Endothelial cell of umbilical vein (primary cell): ENCODE measurements around the gene ZNF587. TPM values are rescaled to one million over a fixed set of nuclear protein-coding genes. Genes with fewer than 3 reads are reported as not detected.

Experiments
- BruUV-seq: library from RNA; stranded (reverse); fragments of 400-500 nt; replicated peaks from 2 replicates; lab custom pipeline; 2021; lab: Mats Ljungman, UMichigan
- CTCF ChIA-PET: fragments of 300-600, 350-600 bp; sonication (Branson Sonifier 250); formaldehyde crosslinking; loops from one replicate; lab custom pipeline; 2021; ENCODE audit warnings: antibody characterized with exemption, inconsistent platforms; lab: Charles Lee
- POLR2A ChIA-PET: fragments of 300-600, 350-600 bp; sonication (Branson Sonifier 250); formaldehyde crosslinking; loops from one replicate; lab custom pipeline; 2021; ENCODE audit warnings: antibody characterized with exemption, inconsistent platforms; lab: Charles Lee
- DNase-seq: peaks from one replicate; pipeline ENCODE4 v3.0.0-alpha.2; 2011; ENCODE audit warnings: low read depth, low spot score
- FAIRE-seq: peaks from 2 replicates; lab custom pipeline; 2011; peaks lifted over from hg19 to GRCh38; lab: Jason Lieb, UNC
- H2AFZ ChIP-seq: 2 replicates; pipeline ENCODE4 v1.6.0; 2012; ENCODE audit warnings: low read depth, low read length, control low read depth, inconsistent platforms
- H3K27ac ChIP-seq: 2 replicates; pipeline ENCODE4 v1.5.1; 2011; ENCODE audit warnings: low read depth, mild to moderate bottlenecking, control low read depth, low read length, moderate library complexity; ENCODE audit not compliant: insufficient read depth
- H3K27me3 ChIP-seq, 2 experiments: 2 replicates each; pipeline versions ENCODE4 v1.6.0 to v1.6.1; 2011; ENCODE audit warnings: low read length in 2 of 2, mixed read lengths in 1 of 2; ENCODE audit not compliant: control insufficient read depth in 2 of 2, insufficient read depth in 2 of 2
- H3K36me3 ChIP-seq, 2 experiments: 2 replicates in 1 of 2; 3 replicates in 1 of 2; pipeline ENCODE4 v1.5.1; 2011; ENCODE audit warnings: low read length in 2 of 2, mild to moderate bottlenecking in 1 of 2, moderate library complexity in 1 of 2; ENCODE audit not compliant: control insufficient read depth in 2 of 2, insufficient read depth in 2 of 2; ENCODE audit errors: extremely low read depth in 1 of 2
- H3K4me1 ChIP-seq: 3 replicates; pipeline ENCODE4 v1.5.1; 2011; ENCODE audit warnings: mild to moderate bottlenecking, low read length; ENCODE audit not compliant: control insufficient read depth, insufficient read depth; ENCODE audit errors: extremely low read depth
- H3K4me2 ChIP-seq: 2 replicates; pipeline ENCODE4 v1.6.1; 2011; ENCODE audit warnings: low read length, control low read depth, mixed read lengths; ENCODE audit not compliant: insufficient read depth
- H3K4me3 ChIP-seq, 3 experiments: fragments of 200-600 bp in 1 of 3; sonication (generic), shearing (Covaris generic) in 1 of 3; replicated peaks in 1 of 3; 2 replicates each; pipeline ENCODE4 v1.5.1; 2011 to 2016; ENCODE audit warnings: control low read depth in 3 of 3, low read length in 3 of 3, mild to moderate bottlenecking in 2 of 3, inconsistent platforms in 1 of 3, low read depth in 1 of 3, moderate library complexity in 1 of 3; ENCODE audit not compliant: insufficient read depth in 1 of 3
- H3K79me2 ChIP-seq: 2 replicates; pipeline ENCODE4 v1.6.0; 2012; ENCODE audit warnings: low read length, inconsistent platforms; ENCODE audit not compliant: control insufficient read depth, insufficient read depth
- H3K9ac ChIP-seq: replicated peaks from 2 replicates; pipeline ENCODE3; 2011; ENCODE audit warnings: low read length, control low read depth; ENCODE audit not compliant: insufficient read depth; ENCODE audit errors: extremely low read depth
- H3K9me1 ChIP-seq: replicated peaks from 3 replicates; pipeline ENCODE4 v1.6.0; 2011; ENCODE audit warnings: mild to moderate bottlenecking, low read length; ENCODE audit not compliant: control insufficient read depth, insufficient read depth; ENCODE audit errors: extremely low read depth
- H3K9me3 ChIP-seq: replicated peaks from 2 replicates; pipeline ENCODE4 v1.5.1; 2012; ENCODE audit warnings: low read length, inconsistent platforms; ENCODE audit not compliant: control insufficient read depth, insufficient read depth
- H4K20me1 ChIP-seq: replicated peaks from 2 replicates; pipeline ENCODE3; 2011; ENCODE audit warnings: mild to moderate bottlenecking, low read length; ENCODE audit not compliant: control insufficient read depth, insufficient read depth; ENCODE audit errors: extremely low read depth
- GATA2 ChIP-seq: IDR thresholded peaks from 2 replicates; pipeline ENCODE4 v1.7.0; 2011; ENCODE audit warnings: low read depth, mild to moderate bottlenecking, moderate library complexity, mixed read lengths, low read length; ENCODE audit not compliant: insufficient read length, insufficient read depth
- JUN ChIP-seq: IDR thresholded peaks from 2 replicates; pipeline ENCODE4 v1.6.1; 2011; ENCODE audit warnings: borderline replicate concordance, low read depth; ENCODE audit not compliant: insufficient read length, insufficient read depth
- POLR2A ChIP-seq: IDR thresholded peaks from 2 replicates; pipeline ENCODE4 v1.6.1; 2012; ENCODE audit warnings: low read depth, mild to moderate bottlenecking, control low read depth, low read length
- dilution Hi-C: fragments of 300-500 bp; cut with MboI; formaldehyde crosslinking; loops from one replicate; pipeline ENCODE4 v1.15.0; 2019; ENCODE audit warnings: low sequenced_read_pairs; ENCODE audit not compliant: extremely low pct_ligation_motif_present
- intact Hi-C: fragments of 100-400 bp; cut with micrococcal nuclease; formaldehyde crosslinking; loops from one replicate; pipeline ENCODE4 v1.10.0; 2022
- polyA plus RNA-seq, 4 experiments: library from polyadenylated mRNA; depleted of rRNA in 3 of 4; stranded (reverse) in 3 of 4; unstranded in 1 of 4; fragments of >200 nt; gene quantifications; 2 replicates each; pipeline versions ENCODE4 v1.2.1 to v1.2.3, GENCODE V29; 2011 to 2012; ENCODE audit warnings: missing spikeins in 1 of 4
- total RNA-seq: library from RNA; stranded (reverse); gene quantifications from 2 replicates; pipeline ENCODE4 v1.2.3, GENCODE V29; 2021
- TF ChIP-seq, protein P1 (sequence below), 2 donors: IDR thresholded peaks; 1 replicate in 1 of 2; 2 replicates in 1 of 2; pipeline ENCODE4 v1.5.1; 2011; ENCODE audit warnings: low read length in 2 of 2, mild to moderate bottlenecking in 2 of 2, moderate library complexity in 2 of 2, control low read depth in 1 of 2, inconsistent platforms in 1 of 2, low read depth in 1 of 2; ENCODE audit not compliant: insufficient read depth in 1 of 2; ENCODE audit errors: extremely low read depth in 1 of 2
- TF ChIP-seq, protein P2 (sequence below): IDR thresholded peaks from 2 replicates; pipeline ENCODE4 v1.6.1; 2011; ENCODE audit not compliant: insufficient read depth, insufficient read length

Gene ZNF587
- total and polyA plus RNA-seq, 2 donors (not counting 3 experiments of a cell fraction or from before 2014, with no cell fraction given), result 13.1 to 44.0 TPM

DNA sequence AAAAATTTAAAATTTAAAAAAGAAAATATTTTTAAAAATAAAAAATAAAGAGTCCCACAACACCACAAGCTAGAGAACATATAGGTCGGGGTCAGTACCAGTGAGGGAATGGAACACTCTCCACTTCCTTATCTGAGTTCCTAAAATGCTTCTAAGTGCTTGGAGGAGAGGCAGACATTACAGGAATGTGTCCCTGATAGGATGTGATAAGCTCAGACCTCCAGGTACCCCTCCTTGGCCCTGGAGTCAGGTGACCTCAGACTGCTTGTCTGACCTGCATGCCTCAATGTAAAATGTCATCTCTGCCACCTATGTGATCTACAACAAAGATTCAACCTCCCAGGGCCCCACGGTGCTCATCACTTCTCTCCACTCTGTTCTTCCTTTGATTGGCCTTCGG lies 36.4 kb downstream of the ZNF587 start:
- DNase-seq (no peak), FAIRE-seq (no peak)
- ChIA-PET CTCF (no interaction called here), POLR2A (no interaction called here)
- no peaks in the 10 kb centered on the region for H4K20me1 ChIP-seq
- no peaks in the 10 kb centered on the region for H3K9me3 ChIP-seq
- H3K4me2 ChIP-seq, result no peak overlapping the region
- no peaks in the 10 kb centered on the region for H3K36me3 ChIP-seq
- H2AFZ ChIP-seq, result no peak overlapping the region
- H3K4me3 ChIP-seq, result no peak overlapping the region
- H3K4me1 ChIP-seq, result peaks cover 6% of the 10 kb centered on the region
- no peak overlapping the region for H3K9ac ChIP-seq
- intact Hi-C loops (no loop called here), dilution Hi-C loops (no loop called here)
- no peak for TF ChIP-seq JUN
- TF ChIP-seq POLR2A, result no peak
- TF ChIP-seq GATA2, result no peak
- TF ChIP-seq, protein P1, sequence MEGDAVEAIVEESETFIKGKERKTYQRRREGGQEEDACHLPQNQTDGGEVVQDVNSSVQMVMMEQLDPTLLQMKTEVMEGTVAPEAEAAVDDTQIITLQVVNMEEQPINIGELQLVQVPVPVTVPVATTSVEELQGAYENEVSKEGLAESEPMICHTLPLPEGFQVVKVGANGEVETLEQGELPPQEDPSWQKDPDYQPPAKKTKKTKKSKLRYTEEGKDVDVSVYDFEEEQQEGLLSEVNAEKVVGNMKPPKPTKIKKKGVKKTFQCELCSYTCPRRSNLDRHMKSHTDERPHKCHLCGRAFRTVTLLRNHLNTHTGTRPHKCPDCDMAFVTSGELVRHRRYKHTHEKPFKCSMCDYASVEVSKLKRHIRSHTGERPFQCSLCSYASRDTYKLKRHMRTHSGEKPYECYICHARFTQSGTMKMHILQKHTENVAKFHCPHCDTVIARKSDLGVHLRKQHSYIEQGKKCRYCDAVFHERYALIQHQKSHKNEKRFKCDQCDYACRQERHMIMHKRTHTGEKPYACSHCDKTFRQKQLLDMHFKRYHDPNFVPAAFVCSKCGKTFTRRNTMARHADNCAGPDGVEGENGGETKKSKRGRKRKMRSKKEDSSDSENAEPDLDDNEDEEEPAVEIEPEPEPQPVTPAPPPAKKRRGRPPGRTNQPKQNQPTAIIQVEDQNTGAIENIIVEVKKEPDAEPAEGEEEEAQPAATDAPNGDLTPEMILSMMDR (IDR thresholded peaks at IDR 0.05; ENCODE audit: extremely low read depth in 1 of 2, insufficient read depth in 1 of 2, low read depth in 1 of 2, low read length in 2 of 2), result no peak
- BruUV-seq, result no TSS peak
- H3K27me3 ChIP-seq, result no peaks in the 10 kb centered on the region
- no peaks in the 10 kb centered on the region for H3K79me2 ChIP-seq
- no peak overlapping the region for H3K27ac ChIP-seq
- H3K9me1 ChIP-seq, result no peaks in the 10 kb centered on the region

DNA sequence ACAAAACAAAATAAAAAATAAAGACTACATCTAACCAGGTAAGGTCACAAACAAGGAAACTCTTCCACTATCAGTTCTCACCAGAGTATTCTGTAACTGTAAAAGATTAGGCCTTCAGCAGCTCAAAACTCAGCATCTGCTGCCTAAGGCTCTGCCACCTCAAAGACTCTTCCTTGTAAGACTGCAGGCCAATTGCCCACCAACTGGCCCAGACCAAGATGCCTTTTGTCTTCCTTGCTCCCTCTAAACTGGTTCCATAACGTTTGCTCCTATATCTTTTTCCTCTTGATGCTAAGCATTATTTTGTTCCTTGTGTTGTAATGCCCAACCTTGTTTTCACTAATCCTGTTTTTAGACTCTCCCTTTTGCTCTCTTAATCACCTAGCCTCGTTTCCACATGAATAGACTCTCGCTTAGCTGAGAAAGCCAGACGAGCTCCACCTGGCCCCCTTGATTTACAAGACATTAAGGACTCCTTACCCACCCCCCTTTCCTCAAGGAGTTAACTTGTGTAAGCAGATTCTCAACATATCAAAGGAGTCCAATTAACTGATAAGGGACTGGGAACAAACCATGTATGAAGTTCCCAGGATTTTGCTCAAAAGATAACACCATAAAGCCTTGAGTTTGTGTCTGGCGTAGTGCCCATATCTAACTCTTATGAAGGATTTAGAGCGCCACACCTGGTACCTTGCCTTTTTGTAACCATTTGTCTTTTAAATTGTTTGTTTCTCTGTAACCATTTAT lies 37.7 kb downstream of the ZNF587 start:
- H3K79me2 ChIP-seq, result no peaks in the 10 kb centered on the region
- CTCF ChIA-PET, result no interaction called here
- FAIRE-seq, result no peak

More for the DNA sequence above, 37.7 kb downstream of the ZNF587 start:
- intact Hi-C loops (no loop called here), dilution Hi-C loops (no loop called here)
- TF ChIP-seq, protein P2, sequence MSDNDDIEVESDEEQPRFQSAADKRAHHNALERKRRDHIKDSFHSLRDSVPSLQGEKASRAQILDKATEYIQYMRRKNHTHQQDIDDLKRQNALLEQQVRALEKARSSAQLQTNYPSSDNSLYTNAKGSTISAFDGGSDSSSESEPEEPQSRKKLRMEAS, result no peak
- POLR2A ChIA-PET, result no interaction called here
- Histone ChIP-seq H3K27me3 (no peaks in the 10 kb centered on the region), H3K27ac (no peak overlapping the region), H3K9ac (no peak overlapping the region), H3K4me3 (no peak overlapping the region), H4K20me1 (no peaks in the 10 kb centered on the region), H3K4me1 (peaks cover 6% of the 10 kb centered on the region), H3K36me3 (no peaks in the 10 kb centered on the region), H3K9me1 (no peaks in the 10 kb centered on the region), H3K9me3 (no peaks in the 10 kb centered on the region), H3K4me2 (no peak overlapping the region), H2AFZ (no peak overlapping the region)
- DNase-seq, result no peak
- BruUV-seq, result no TSS peak
